AG04449 (cell line): Measurements from ENCODE around the gene CCL3.
"Not testable (repeated sequence)": the region's sequence is repeated elsewhere in the genome, so short reads cannot be mapped to it uniquely, and the experiment has no call there.

Source experiments
- CTCF ChIA-PET: fragments of 350-600 bp; formaldehyde crosslinking; extraction: SDS; loops from one replicate; lab custom pipeline; 2021; ENCODE audit warnings: antibody characterized with exemption; lab: Yijun Ruan, JAX
- POLR2A ChIA-PET: fragments of 400-600, 350-600 bp; formaldehyde crosslinking; extraction: SDS; loops from one replicate; lab custom pipeline; 2020; ENCODE audit warnings: antibody characterized with exemption, inconsistent platforms; lab: Yijun Ruan, JAX
- DNase-seq: peaks from one replicate; pipeline ENCODE4 v3.0.0-alpha.2; 2010; ENCODE audit warnings: low read depth, low spot score
- H3K4me3 ChIP-seq: 2 replicates; pipeline ENCODE4 v1.5.1; 2011; ENCODE audit warnings: low read depth, mild to moderate bottlenecking, control low read depth, low read length
- TF ChIP-seq, protein P1 (sequence below): IDR thresholded peaks from one replicate; pipeline ENCODE4 v1.5.1; 2011; ENCODE audit warnings: mild to moderate bottlenecking, moderate library complexity, low read length, control low read depth, inconsistent platforms; ENCODE audit not compliant: insufficient read depth; ENCODE audit errors: missing control alignments

CCL3 gene

DNA sequence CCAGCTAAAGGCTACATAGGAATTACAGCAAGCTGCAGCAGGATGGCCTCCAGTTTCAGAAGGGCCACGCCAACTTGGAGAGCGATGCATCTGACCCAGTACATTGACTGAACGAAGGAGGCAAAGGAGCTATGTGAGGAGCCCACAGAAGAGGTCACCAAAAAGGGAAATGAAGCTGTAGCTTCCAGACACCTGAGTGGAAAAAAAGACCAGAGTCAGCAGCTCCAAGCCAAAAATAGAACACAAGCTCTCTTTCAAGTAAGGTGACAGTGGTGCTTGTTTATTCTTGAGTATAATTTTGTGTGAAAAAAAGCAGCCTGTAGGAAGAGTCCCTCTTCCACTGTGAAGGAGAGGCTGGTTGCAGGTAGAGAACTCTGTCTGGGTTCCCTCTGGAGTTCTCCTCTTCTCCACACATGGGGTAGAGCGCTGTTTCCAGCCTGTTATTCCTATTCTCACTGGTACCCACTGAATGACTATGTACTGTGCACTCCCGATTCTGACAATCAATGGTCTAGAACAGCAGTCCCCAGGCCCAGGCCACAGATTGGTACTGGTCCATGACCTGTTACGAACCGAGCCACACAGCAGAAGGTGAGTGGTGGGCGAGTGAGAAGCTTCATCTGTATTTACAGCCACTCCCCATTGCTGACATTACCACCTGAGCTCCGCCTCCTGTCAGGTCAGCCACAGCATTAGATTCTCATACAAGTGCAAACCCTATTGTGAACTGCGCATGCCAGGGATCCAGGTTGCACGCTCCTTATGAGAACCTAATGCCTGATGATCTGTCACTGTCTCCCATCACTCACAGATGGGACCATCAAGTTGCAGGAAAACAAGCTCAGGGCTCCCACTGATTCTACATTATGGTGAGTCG, 28.8 kb upstream of the CCL3 start:
- POLR2A ChIA-PET = interaction anchor here (0.9 kb wide), 1 partner anchor 64 kb away, joined by 3 read pairs; no protein-coding TSS in a partner anchor

DNA sequence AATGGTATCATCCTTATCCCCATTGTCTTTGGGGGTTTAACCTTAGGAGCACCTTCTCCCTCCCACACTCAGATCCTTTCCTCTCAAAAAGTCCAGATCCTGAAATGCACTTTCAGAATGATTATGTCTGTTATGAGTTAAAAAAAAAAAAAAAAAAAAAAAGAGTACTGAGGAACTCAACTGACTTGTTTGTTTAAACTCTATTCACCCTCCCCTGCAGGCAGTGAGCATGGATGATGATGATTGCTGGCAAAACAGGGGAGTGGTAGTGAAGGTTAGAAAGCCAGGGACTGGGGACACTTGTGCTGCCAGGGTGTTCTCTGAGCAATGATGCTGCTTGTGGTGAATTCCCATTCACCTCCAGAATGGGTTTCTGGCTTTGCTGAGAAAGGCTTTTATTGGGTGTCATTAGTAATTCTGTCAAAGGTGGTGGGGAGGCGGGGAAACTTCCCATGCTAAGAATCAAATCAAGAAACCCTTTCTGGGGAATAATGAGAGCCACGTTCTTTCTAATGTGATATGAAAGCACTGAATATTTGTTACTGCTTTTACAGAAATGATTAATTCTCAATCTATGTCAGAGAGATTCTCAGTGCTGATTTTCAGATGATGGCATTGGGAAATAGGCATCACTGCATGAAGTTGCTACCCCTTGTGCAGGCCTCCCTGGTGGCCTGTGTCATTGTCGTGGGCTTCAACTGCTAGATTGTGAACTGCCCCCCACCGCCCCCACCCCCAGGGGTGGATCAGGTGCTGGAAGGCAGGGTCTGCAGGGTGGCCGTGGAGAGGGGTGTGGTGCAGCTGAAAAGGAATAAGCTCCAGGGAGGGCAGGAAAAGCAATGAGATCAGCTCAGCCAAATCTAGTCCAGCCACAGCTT, 27.8 kb upstream of the CCL3 start:
- POLR2A ChIA-PET = interaction anchor here (0.9 kb wide), 1 partner anchor 65 kb away, joined by 3 read pairs; no protein-coding TSS in a partner anchor

More for the DNA sequence above, 28.8 kb upstream of the CCL3 start:
- CTCF ChIA-PET = interaction anchor here (2.1 to 2.4 kb wide), 2 partner anchors 30 to 31 kb away, joined by 4 to 11 read pairs; no protein-coding TSS in a partner anchor
- H3K4me3 ChIP-seq = no peak overlapping the region
- TF ChIP-seq, protein P1, sequence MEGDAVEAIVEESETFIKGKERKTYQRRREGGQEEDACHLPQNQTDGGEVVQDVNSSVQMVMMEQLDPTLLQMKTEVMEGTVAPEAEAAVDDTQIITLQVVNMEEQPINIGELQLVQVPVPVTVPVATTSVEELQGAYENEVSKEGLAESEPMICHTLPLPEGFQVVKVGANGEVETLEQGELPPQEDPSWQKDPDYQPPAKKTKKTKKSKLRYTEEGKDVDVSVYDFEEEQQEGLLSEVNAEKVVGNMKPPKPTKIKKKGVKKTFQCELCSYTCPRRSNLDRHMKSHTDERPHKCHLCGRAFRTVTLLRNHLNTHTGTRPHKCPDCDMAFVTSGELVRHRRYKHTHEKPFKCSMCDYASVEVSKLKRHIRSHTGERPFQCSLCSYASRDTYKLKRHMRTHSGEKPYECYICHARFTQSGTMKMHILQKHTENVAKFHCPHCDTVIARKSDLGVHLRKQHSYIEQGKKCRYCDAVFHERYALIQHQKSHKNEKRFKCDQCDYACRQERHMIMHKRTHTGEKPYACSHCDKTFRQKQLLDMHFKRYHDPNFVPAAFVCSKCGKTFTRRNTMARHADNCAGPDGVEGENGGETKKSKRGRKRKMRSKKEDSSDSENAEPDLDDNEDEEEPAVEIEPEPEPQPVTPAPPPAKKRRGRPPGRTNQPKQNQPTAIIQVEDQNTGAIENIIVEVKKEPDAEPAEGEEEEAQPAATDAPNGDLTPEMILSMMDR = no peak
- no peak for DNase-seq

DNA sequence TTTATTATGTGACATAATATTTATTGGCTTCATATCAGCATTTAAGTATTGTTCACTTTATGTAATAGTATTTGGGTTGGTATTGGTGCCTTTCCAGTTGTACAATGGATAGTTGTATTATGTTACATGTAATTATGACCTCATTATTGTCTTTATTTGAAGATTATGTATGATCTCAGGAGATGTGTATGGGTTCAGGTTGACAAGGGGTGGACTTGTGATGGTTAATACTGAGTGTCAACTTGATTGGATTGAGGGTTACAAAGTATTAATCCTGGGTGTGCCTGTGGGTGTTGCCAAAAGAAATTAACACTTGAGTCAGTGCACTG, 25.7 kb upstream of the CCL3 start:
- CTCF ChIA-PET, DNase-seq, POLR2A ChIA-PET, H3K4me3 ChIP-seq: not testable (repeated sequence)

More for the DNA sequence above, 27.8 kb upstream of the CCL3 start:
- H3K4me3 ChIP-seq = no peak overlapping the region
- TF ChIP-seq, protein P1 = no peak
- CTCF ChIA-PET = interaction anchor here (0.8 to 2.4 kb wide), 2 partner anchors 30 to 31 kb away, joined by 3 to 11 read pairs; no protein-coding TSS in a partner anchor
- no peak for DNase-seq

DNA sequence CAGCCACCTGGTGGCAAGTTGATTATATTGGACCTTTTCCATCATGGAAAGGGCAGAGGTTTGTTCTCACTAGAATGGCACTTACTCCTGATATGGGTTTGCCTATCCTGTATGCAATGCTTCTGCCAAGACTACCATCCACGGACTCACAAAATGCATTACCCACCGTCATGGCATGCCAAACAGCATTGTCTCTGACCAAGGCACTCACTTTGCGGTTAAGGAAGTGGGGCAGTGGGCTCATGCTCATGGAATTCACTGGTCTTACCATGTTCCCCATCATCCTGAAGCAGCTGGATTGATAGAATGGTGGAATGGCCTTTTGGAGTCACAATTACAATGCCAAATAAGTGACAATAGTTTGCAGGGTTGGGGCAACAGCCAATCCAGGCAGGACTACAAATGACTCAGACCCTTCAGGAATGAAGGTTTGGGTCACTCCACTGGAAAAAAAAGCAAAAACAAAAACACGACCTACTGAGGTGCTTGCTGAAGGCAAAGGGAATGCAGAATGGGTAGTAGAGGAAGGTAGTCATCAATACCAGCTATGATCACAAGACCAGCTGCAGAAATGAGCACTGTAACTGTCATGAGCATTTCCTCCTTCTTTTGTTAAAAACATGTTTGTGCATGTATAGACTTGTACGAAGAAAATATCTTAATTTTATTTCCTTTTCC, 25.2 kb upstream of the CCL3 start:
- CTCF ChIA-PET, DNase-seq, POLR2A ChIA-PET, H3K4me3 ChIP-seq: not testable (repeated sequence)

DNA sequence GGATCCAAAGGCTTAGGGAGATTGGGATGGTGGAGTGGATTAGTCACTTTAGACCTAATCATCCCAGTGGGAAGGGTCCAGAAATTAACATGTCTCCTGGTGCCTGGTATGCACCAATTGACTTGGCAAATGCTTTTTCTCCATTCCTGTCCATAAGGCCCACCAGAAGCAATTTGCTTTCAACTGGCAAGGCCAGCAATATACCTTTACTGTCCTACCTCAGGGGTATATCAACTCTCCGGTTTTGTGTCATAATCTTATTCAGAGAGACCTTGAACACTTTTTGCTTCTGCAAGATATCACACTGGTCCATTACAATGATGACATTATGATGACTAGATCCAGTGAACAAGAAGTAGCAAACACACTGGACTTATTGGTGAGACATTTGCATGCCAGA, 23.2 kb upstream of the CCL3 start:
- POLR2A ChIA-PET, H3K4me3 ChIP-seq, CTCF ChIA-PET, DNase-seq: not testable (repeated sequence)

DNA sequence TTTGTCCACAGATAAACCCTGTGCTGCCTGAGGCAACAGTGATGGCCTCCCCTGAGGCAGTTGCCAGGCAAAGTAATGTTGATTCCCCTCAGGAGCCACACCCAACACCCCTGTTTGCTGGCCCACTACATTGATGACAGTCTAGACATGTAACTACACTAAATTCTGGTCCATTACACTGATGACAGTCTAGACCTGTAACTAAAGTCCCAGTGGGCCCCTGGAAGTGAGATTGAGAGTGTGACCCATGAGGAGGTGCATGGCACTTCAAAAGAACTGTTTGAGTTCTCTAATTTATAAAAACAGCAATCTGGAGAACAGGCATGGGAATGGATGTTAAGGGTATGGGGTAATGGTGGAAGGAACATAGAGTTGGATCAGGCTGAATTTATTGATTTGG, 22.6 kb upstream of the CCL3 start:
- TF ChIP-seq, protein P1 = no peak
- H3K4me3 ChIP-seq = no peak overlapping the region
- ChIA-PET POLR2A (no interaction called here), CTCF (no interaction called here)
- DNase-seq = no peak

DNA sequence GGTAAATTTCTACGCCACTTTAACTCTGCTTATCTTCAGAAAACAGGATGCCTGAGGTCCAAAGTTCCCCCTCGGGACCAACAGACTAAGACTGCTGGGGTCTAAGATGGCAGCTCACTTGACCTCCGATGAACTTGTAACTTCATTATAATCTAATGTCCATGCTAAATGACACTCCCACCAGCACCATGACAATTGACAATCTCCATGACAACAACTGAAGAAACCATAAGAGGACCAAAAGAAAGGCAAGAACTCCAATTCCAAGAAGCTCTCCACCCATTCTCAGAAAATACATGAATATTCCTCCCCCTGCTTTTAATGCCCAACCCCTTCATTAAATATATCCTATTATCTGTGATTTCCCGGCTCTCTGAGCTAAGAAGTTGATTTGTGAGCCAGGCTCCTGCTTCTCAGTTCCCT, 21.1 kb upstream of the CCL3 start:
- POLR2A ChIA-PET = no interaction called here
- no peak for DNase-seq
- CTCF ChIA-PET = interaction anchor here (1.2 kb wide), 1 partner anchor 38 kb away, joined by 4 read pairs; no protein-coding TSS in a partner anchor
- TF ChIP-seq, protein P1 = no peak
- no peak overlapping the region for H3K4me3 ChIP-seq

DNA sequence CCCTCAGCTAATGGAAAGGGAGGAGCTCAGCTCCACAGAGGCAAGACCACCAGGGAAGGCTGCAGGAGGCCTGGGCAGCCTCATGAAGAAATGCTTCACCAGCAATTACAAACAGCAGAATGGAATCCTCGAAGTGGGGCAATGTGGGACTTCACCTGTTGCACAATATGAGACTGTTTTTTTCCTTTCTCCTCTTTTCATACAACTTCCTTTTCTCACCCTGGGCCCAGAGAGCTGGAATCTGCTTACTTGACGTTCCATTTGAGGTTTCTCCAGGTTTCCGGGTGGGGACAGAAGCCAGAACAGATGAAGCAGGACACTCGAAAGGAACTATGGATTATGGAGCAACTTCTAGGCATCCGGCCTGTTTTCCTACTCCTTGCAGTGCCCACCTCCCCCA, 18.3 kb upstream of the CCL3 start:
- POLR2A ChIA-PET, CTCF ChIA-PET, DNase-seq, H3K4me3 ChIP-seq: not testable (repeated sequence)
